SK-N-SH (cell line): ENCODE data around the gene VAV1.

ENCODE experiments used
- CTCF ChIP-seq: fragments of 200-600 bp; sonication (generic); IDR thresholded peaks from 2 replicates; pipeline ENCODE4 v1.6.1; 2017; ENCODE audit warnings: antibody characterized with exemption, mild to moderate bottlenecking, moderate library complexity
- EP300 ChIP-seq, 2 experiments: IDR thresholded peaks; 2 replicates each; pipeline versions ENCODE4 v1.4.0 to v1.6.1; 2012; ENCODE audit warnings: borderline replicate concordance in 1 of 2, low read depth in 1 of 2, low read length in 1 of 2
- TAF1 ChIP-seq: IDR thresholded peaks from 2 replicates; pipeline ENCODE4 v1.6.1; 2012; ENCODE audit warnings: low read depth, mild to moderate bottlenecking, low read length, moderate library complexity, borderline replicate concordance

DNA sequence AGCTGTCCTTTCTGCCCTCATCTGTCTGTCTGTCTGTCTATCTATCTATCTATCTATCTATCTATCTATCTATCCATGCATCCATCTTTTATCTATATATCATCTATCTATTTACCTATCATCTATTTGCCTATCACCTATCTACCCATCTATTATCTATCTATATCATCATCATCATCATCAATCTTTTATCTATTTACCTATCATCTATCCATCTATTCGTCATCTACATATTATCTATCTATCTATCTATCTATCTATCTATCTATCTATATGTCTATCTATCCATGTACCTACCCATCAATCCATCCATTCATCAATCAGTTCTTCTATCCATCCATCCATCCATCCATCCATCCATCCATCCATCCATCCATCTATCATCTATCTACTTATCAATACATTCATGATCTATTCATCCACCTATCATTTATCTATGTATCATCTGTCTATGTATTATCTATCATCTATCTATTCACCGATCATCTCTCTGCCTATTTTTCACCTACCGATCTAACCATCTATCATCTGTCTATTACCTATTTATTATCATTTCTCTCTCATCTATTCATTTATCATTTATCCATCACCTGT lies 65.7 kb downstream of the VAV1 start:
- no peak for TF ChIP-seq EP300 (IDR thresholded peaks at IDR 0.05; ENCODE audit: borderline replicate concordance in 1 of 2, low read depth in 1 of 2, low read length in 1 of 2)
- no peak for TF ChIP-seq TAF1
- TF ChIP-seq CTCF: no peak
